Lung (tissue), 12 donors: ENCODE results near the gene PPT2. TPM values are rescaled to one million over a fixed set of nuclear protein-coding genes. Genes with fewer than 3 reads are reported as not detected.

Experiments
- ATAC-seq: fragments of 200-7000 bp; cut with Tn5 transposase; one replicate; pipeline ENCODE4 v1.9.1; 2020; ENCODE audit warnings: moderate number of reproducible peaks; ENCODE audit not compliant: insufficient read depth, low FRiP score
- DNase-seq, 3 donors: peaks; one replicate each; pipeline ENCODE4 v3.0.0-alpha.2; 2013 to 2017
- H3K27ac ChIP-seq, 2 donors: one replicate each; pipeline ENCODE4 v1.5.1; 2013; ENCODE audit warnings: mild to moderate bottlenecking in 2 of 2, moderate library complexity in 2 of 2, control low read depth in 1 of 2, inconsistent platforms in 1 of 2, low read depth in 1 of 2, low read length in 1 of 2
- H3K27me3 ChIP-seq, 3 donors: one replicate each; pipeline ENCODE4 v1.5.1; 2013; ENCODE audit warnings: low read length in 2 of 3; ENCODE audit not compliant: control insufficient read depth in 3 of 3, insufficient read depth in 3 of 3
- H3K36me3 ChIP-seq, 4 donors: one replicate each; pipeline ENCODE4 v1.5.1; 2013; ENCODE audit warnings: low read length in 4 of 4, mild to moderate bottlenecking in 1 of 4, moderate library complexity in 1 of 4; ENCODE audit not compliant: control insufficient read depth in 4 of 4, insufficient read depth in 4 of 4
- H3K4me1 ChIP-seq, 5 donors: one replicate each; pipeline ENCODE4 v1.5.1; 2013; ENCODE audit warnings: low read length in 5 of 5, mild to moderate bottlenecking in 2 of 5, moderate library complexity in 1 of 5; ENCODE audit not compliant: control insufficient read depth in 5 of 5, insufficient read depth in 5 of 5
- H3K4me3 ChIP-seq: one replicate; pipeline ENCODE4 v1.5.1; 2013; ENCODE audit warnings: mild to moderate bottlenecking, control low read depth, moderate library complexity
- H3K9ac ChIP-seq, 2 donors: one replicate each; pipeline ENCODE4 v1.5.1; 2013; ENCODE audit warnings: low read length in 2 of 2, control low read depth in 1 of 2; ENCODE audit not compliant: insufficient read depth in 1 of 2
- H3K9me3 ChIP-seq, 4 donors: one replicate each; pipeline ENCODE4 v1.5.1; 2013; ENCODE audit warnings: low read length in 3 of 4, mild to moderate bottlenecking in 1 of 4, moderate library complexity in 1 of 4; ENCODE audit not compliant: control insufficient read depth in 4 of 4, insufficient read depth in 3 of 4
- CTCF ChIP-seq: IDR thresholded peaks from 2 replicates; pipeline ENCODE4 v1.5.1; 2012; ENCODE audit warnings: mild to moderate bottlenecking; ENCODE audit errors: control extremely low read depth, extremely low read depth
- WGBS, 2 donors: extraction: QIAGEN DNeasy Blood & Tissue Kit; methylation state at CpG; one replicate each; pipeline ENCODE4 v1.1.7; 2013; 5-methylcytosine and 5-hydroxymethylcytosine counted together
- polyA plus RNA-seq, 2 donors: library from polyadenylated mRNA; stranded (reverse); fragments of 200-250 nt; gene quantifications; one replicate each; pipeline ENCODE4 v1.2.1, GENCODE V29; 2013
- total RNA-seq, 2 donors: library from RNA; depleted of rRNA in 1 of 2; stranded (reverse); fragments of >200 nt in 1 of 2; gene quantifications; one replicate each; pipeline ENCODE4 v1.2.1, GENCODE V29; 2014 to 2021
- donor health status: control.
- donor health status: control.
- donor health status: Bipolar disorder and iron deficiency.
- donor health status: healthy.
- donor health status: DM: yes; HTN: yes; CAD: no.

The PPT2 gene
- total and polyA plus RNA-seq, 4 donors, result 5.7 to 212 (median 11.1) TPM

DNA sequence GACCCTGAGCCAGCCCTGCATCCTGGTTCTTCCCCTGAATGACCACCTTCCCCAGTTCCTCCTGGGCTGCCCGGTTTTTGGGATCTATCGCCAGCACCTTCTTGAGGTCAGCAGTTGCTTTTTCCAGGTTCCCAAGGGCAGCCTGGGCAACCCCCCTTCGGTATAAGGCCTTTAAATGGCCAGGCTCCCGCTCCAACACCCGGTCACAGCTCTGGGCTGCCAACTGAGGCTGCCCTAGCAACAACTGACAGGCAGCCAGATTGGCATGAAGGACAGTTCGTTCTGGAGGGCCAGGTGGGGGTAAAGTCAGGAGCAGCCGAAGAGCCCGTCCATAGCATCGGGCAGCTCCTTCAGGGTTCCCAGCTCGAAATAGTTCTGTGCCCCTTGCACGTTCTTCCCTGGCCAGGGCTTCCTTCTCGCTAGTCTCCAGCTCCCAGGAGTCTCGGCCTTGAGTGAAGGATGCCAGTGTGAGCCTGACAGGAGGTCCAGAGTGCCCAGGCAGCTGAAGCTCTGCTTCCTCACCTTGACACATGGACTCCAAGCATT, 25.1 kb upstream of the PPT2 start:
- 87 to 93% methylated on average over 13 of the region's 13 CpGs for WGBS, 2 donors
- DNase-seq (no peak), ATAC-seq (no peak)
- TF ChIP-seq CTCF, result no peak
- no peak overlapping the region for H3K4me3 ChIP-seq
- no peaks in the 10 kb centered on the region for H3K9me3 ChIP-seq
- H3K27ac ChIP-seq, result peak overlapping the region in 1 of 2 donors; percentile 94
- H3K36me3 ChIP-seq, result peaks cover 0 to 20% (median 14%) of the 10 kb centered on the region in 4 donors
- peaks cover 13 to 28% (median 15%) of the 10 kb centered on the region in 5 donors for H3K4me1 ChIP-seq
- no peaks in the 10 kb centered on the region for H3K27me3 ChIP-seq
- peak overlapping the region in 1 of 2 donors; percentile 95 for H3K9ac ChIP-seq

GRCh38 chr6:32129297-32130088, 24.4 kb upstream of the PPT2 start:
- peak; percentile 51 to 71 (median 64) for DNase-seq
- Histone ChIP-seq H3K4me1 (peaks cover 13 to 28% (median 15%) of the 10 kb centered on the region in 5 donors), H3K27ac (peak overlapping the region; percentile 83 to 94), H3K9ac (peak overlapping the region; percentile 82 to 95), H3K36me3 (peaks cover 0 to 16% (median 9%) of the 10 kb centered on the region in 4 donors), H3K4me3 (peak overlapping the region; percentile 73), H3K9me3 (no peaks in the 10 kb centered on the region), H3K27me3 (no peaks in the 10 kb centered on the region)
- no peak for TF ChIP-seq CTCF
- peak; percentile 3 for ATAC-seq
- 30 to 41% methylated on average over 22 of the region's 22 CpGs for whole genome bisulfite sequencing, 2 donors

GRCh38 chr6:32131439-32131948, 22.4 kb upstream of the PPT2 start:
- Histone ChIP-seq H3K9ac (no peak overlapping the region), H3K9me3 (no peaks in the 10 kb centered on the region), H3K36me3 (peaks cover 0 to 6% (median 0%) of the 10 kb centered on the region in 4 donors), H3K27me3 (peaks cover 0 to 6% (median 6%) of the 10 kb centered on the region in 3 donors), H3K4me1 (peaks cover 13 to 26% (median 15%) of the 10 kb centered on the region in 5 donors), H3K4me3 (no peak overlapping the region), H3K27ac (no peak overlapping the region)
- DNase-seq (no peak), ATAC-seq (no peak)
- WGBS, 2 donors, result 89 to 94% methylated on average over 14 of the region's 14 CpGs
- no peak for TF ChIP-seq CTCF
